CD4-positive, alpha-beta T cell (primary cell): ENCODE results near the gene STX10. TPM values are rescaled to one million over a fixed set of nuclear protein-coding genes. Genes with fewer than 3 reads are reported as not detected.
A peak's percentile ranks its signal among the peaks of the same experiment; 100 is the strongest.

Experiments used
- ATAC-seq: fragments of 200-7000 bp; cut with Tn5 transposase; one replicate; pipeline ENCODE4 v1.10.0; 2022; ENCODE audit warnings: mild to moderate bottlenecking; ENCODE audit not compliant: poor library complexity
- CTCF ChIA-PET: fragments of 350-600 bp; sonication (Branson Sonifier 250); formaldehyde crosslinking; loops from one replicate; lab custom pipeline; 2021; ENCODE audit warnings: antibody characterized with exemption, inconsistent platforms; lab: Charles Lee
- POLR2A ChIA-PET: fragments of 350-600 bp; sonication (Branson Sonifier 250); formaldehyde crosslinking; loops from one replicate; lab custom pipeline; 2021; ENCODE audit warnings: antibody characterized with exemption, inconsistent platforms; lab: Charles Lee
- DNase-seq, 14 experiments: peaks; one replicate each; pipeline ENCODE4 v3.0.0-alpha.2; 2013 to 2020; ENCODE audit warnings: mixed read lengths in 2 of 14
- H3K27ac ChIP-seq, 2 donors: one replicate each; pipeline versions ENCODE4 v1.5.1 to v1.7.0; 2013; ENCODE audit warnings: low read length in 2 of 2, low read depth in 1 of 2, mild to moderate bottlenecking in 1 of 2
- H3K27me3 ChIP-seq, 2 experiments: 1 replicate in 1 of 2; 2 replicates in 1 of 2; pipeline versions ENCODE4 v1.6.1 to v1.7.0; 2013; ENCODE audit warnings: low read length in 2 of 2, control low read depth in 1 of 2, mild to moderate bottlenecking in 1 of 2, moderate library complexity in 1 of 2; ENCODE audit not compliant: insufficient read depth in 2 of 2, control insufficient read depth in 1 of 2
- H3K36me3 ChIP-seq: one replicate; pipeline ENCODE4 v1.6.1; 2013; ENCODE audit warnings: low read length, control low read depth; ENCODE audit not compliant: insufficient read depth
- H3K4me1 ChIP-seq: one replicate; pipeline ENCODE4 v1.6.1; 2013; ENCODE audit warnings: low read length, control low read depth; ENCODE audit not compliant: insufficient read depth
- H3K4me3 ChIP-seq: one replicate; pipeline ENCODE4 v1.5.1; 2013; ENCODE audit warnings: mild to moderate bottlenecking, low read length, moderate library complexity
- H3K9me3 ChIP-seq, 2 experiments: 1 replicate in 1 of 2; 2 replicates in 1 of 2; pipeline versions ENCODE4 v1.6.1 to v1.7.0; 2013; ENCODE audit warnings: low read length in 2 of 2, mild to moderate bottlenecking in 2 of 2, control low read depth in 1 of 2, moderate library complexity in 1 of 2; ENCODE audit not compliant: control insufficient read depth in 1 of 2, insufficient read depth in 1 of 2
- H3K27ac Mint-ChIP-seq: one replicate; pipeline ENCODE4 v1.8.0; 2020; ENCODE audit warnings: mixed read lengths
- H3K27me3 Mint-ChIP-seq: one replicate; pipeline ENCODE4 v1.8.0; 2021; ENCODE audit warnings: mixed read lengths
- H3K36me3 Mint-ChIP-seq: one replicate; pipeline ENCODE4 v1.8.0; 2021; ENCODE audit warnings: low read depth, mixed read lengths
- H3K4me1 Mint-ChIP-seq: one replicate; pipeline ENCODE4 v1.8.0; 2021; ENCODE audit warnings: low read depth, mixed read lengths
- H3K4me3 Mint-ChIP-seq: one replicate; pipeline ENCODE4 v1.8.0; 2020; ENCODE audit warnings: mild to moderate bottlenecking, mixed read lengths
- H3K9me3 Mint-ChIP-seq: one replicate; pipeline ENCODE4 v1.8.0; 2020; ENCODE audit warnings: mixed read lengths
- CTCF ChIP-seq: fragments of 200-600 bp; IDR thresholded peaks from one replicate; pipeline ENCODE4 v1.8.0; 2022; ENCODE audit warnings: antibody characterized with exemption, mild to moderate bottlenecking
- intact Hi-C, 2 experiments: fragments of 100-400 bp; cut with DNase I in 1 of 2; cut with micrococcal nuclease in 1 of 2; formaldehyde crosslinking; loops; one replicate each; pipeline versions ENCODE4 v1.15.1 to v1.9.0; 2023 to 2025; cut with DNase I, micrococcal nuclease
- total RNA-seq, 174 experiments: library from RNA in 2 of 174; stranded (reverse) in 2 of 174; gene quantifications; one replicate each; pipeline ENCODE4 v1.2.3 and lab custom pipeline; 2021 to 2026

Gene STX10
- total RNA-seq, 2 experiments from 2014 or later = 40.9 to 43.9 TPM

- TF ChIP-seq CTCF = no peak
- Histone ChIP-seq H3K36me3 (peaks cover 28% of the 10 kb centered on the region), H3K27me3 (no peaks in the 10 kb centered on the region), H3K9me3 (no peaks in the 10 kb centered on the region), H3K4me3 (no peak overlapping the region), H3K4me1 (peaks cover 22% of the 10 kb centered on the region), H3K27ac (no peak overlapping the region)
- Mint-ChIP-seq H3K27ac (no peak overlapping the region), H3K36me3 (peaks cover 34% of the 10 kb centered on the region), H3K9me3 (no peaks in the 10 kb centered on the region), H3K4me3 (peak overlapping the region; percentile 42), H3K27me3 (no peaks in the 10 kb centered on the region), H3K4me1 (peaks cover 21% of the 10 kb centered on the region)
- POLR2A ChIA-PET = no interaction called here
- no peak for DNase-seq
- intact Hi-C loops = loop anchor here in 1 of 2 experiments (10.0 kb wide), 1 partner anchor 662 kb away; the partner anchor contains the start of gene C19orf53
- CTCF ChIA-PET = no interaction called here
- ATAC-seq = no peak
Measured at GRCh38 chr19:13112555-13112954, 37.6 kb downstream of the STX10 start.

GRCh38 chr19:13110099-13110610 lies 40.0 kb downstream of the STX10 start:
- Histone ChIP-seq H3K36me3 (peaks cover 32% of the 10 kb centered on the region), H3K27ac (no peak overlapping the region), H3K27me3 (no peaks in the 10 kb centered on the region), H3K4me1 (peaks cover 12% of the 10 kb centered on the region), H3K4me3 (no peak overlapping the region), H3K9me3 (no peaks in the 10 kb centered on the region)
- no peak overlapping the region for H3K27ac Mint-ChIP-seq
- peaks cover 25% of the 10 kb centered on the region for H3K36me3 Mint-ChIP-seq
- H3K9me3 Mint-ChIP-seq = no peaks in the 10 kb centered on the region
- peaks cover 4% of the 10 kb centered on the region for H3K4me1 Mint-ChIP-seq
- ChIA-PET POLR2A (no interaction called here), CTCF (no interaction called here)
- no peak overlapping the region for H3K4me3 Mint-ChIP-seq
- H3K27me3 Mint-ChIP-seq = no peaks in the 10 kb centered on the region
- no peak for TF ChIP-seq CTCF
- no peak for ATAC-seq
- intact Hi-C loops = loop anchor here in 1 of 2 experiments (10.0 kb wide), 1 partner anchor 665 kb away; the partner anchor contains the start of gene C19orf53
- no peak for DNase-seq

GRCh38 chr19:13109361-13110098 lies 40.6 kb downstream of the STX10 start:
- H3K4me1 Mint-ChIP-seq = peaks cover 3% of the 10 kb centered on the region
- CTCF ChIA-PET = no interaction called here
- Histone ChIP-seq H3K27ac (no peak overlapping the region), H3K4me3 (no peak overlapping the region), H3K4me1 (peaks cover 17% of the 10 kb centered on the region), H3K9me3 (no peaks in the 10 kb centered on the region), H3K36me3 (peaks cover 32% of the 10 kb centered on the region), H3K27me3 (no peaks in the 10 kb centered on the region)
- no peaks in the 10 kb centered on the region for H3K9me3 Mint-ChIP-seq
- POLR2A ChIA-PET = no interaction called here
- peaks cover 30% of the 10 kb centered on the region for H3K36me3 Mint-ChIP-seq
- no peak overlapping the region for H3K27ac Mint-ChIP-seq
- intact Hi-C loops = loop anchor here in 1 of 2 experiments (10.0 kb wide), 1 partner anchor 665 kb away; the partner anchor contains the start of gene C19orf53
- no peak for TF ChIP-seq CTCF
- H3K4me3 Mint-ChIP-seq = no peak overlapping the region
- ATAC-seq (no peak), DNase-seq (no peak)
- no peaks in the 10 kb centered on the region for H3K27me3 Mint-ChIP-seq
